Myocyte (in vitro differentiated cells): ENCODE results near the gene SEC14L2. TPM values are rescaled to one million over a fixed set of nuclear protein-coding genes. Genes with fewer than 3 reads are reported as not detected.
"Not testable (repeated sequence)": the region's sequence is repeated elsewhere in the genome, so short reads cannot be mapped to it uniquely, and the experiment has no call there.

Experiments used
- DNase-seq: peaks from one replicate; pipeline ENCODE4 v3.0.0-alpha.2; 2012; ENCODE audit warnings: low read depth
- total RNA-seq: library from RNA; depleted of rRNA; stranded (reverse); fragments of >200 nt; gene quantifications from 2 replicates; pipeline ENCODE4 v1.2.3, GENCODE V29; 2014

SEC14L2 gene
- total RNA-seq, 1 donor from 2014 or later: 3.4 TPM

GRCh38 chr22:30375312-30375849, 21.4 kb upstream of the SEC14L2 start:
- no peak for DNase-seq

DNA sequence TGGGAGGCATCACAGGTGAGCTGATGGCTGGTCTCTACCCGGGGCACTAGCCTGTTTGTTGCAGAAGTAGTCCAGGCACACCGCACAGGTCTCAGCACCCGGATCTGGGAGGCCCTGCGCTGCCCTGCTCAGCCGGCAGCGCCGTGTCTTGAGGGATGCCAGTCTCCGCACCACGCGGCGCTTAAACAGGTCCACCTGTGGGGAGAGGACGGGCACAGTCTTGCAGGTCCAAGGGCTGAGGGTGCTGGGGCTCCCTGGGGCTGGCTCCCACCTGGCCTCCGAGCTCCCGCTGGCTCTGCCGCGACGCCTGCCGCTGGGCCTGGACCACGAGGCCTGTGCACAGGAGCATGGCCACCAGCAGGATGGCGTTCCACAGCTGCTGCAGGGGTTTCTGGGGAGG, 16.8 kb upstream of the SEC14L2 start:
- no peak for DNase-seq

- DNase-seq: no peak
These were observed 15.6 kb upstream of the SEC14L2 start for GRCh38 chr22:30381264-30381663.

GRCh38 chr22:30382340-30382739, 14.5 kb upstream of the SEC14L2 start:
- DNase-seq: no peak

- no peak for DNase-seq
These were observed 13.8 kb upstream of the SEC14L2 start for GRCh38 chr22:30383061-30383460.

DNA sequence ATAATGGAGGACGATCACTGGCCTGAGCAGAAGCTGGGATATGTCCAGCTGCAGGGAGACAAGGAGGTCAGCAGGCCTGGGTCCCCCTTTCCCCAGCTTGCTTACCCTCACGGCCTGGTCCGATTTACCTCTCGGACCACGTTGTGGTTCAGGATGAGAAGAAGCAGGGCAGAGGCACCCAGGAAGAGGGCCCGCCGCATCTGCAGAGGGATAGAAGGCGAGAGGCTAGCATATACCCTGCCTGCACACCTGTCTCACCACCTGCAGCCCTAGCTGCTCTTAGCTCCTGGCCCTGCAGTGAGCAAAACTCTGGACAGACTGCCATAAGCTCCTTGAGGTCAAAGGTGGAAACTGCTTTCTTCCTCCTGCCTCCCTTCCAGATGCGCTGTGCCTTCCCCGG, 10.9 kb upstream of the SEC14L2 start:
- no peak for DNase-seq

- DNase-seq: no peak
These were observed 10.2 kb upstream of the SEC14L2 start for GRCh38 chr22:30386608-30386959.

GRCh38 chr22:30386960-30387827, 9.6 kb upstream of the SEC14L2 start, which contains the start of gene RNF215:
RNF215 (minus strand) TSS chr22:30387411; CDS start chr22:30387313, 98 bp downstream.
- DNase-seq: peak; percentile 78

- DNase-seq: peak; percentile 75
These were observed 5.7 kb upstream of the SEC14L2 start for GRCh38 chr22:30390974-30391691.

DNA sequence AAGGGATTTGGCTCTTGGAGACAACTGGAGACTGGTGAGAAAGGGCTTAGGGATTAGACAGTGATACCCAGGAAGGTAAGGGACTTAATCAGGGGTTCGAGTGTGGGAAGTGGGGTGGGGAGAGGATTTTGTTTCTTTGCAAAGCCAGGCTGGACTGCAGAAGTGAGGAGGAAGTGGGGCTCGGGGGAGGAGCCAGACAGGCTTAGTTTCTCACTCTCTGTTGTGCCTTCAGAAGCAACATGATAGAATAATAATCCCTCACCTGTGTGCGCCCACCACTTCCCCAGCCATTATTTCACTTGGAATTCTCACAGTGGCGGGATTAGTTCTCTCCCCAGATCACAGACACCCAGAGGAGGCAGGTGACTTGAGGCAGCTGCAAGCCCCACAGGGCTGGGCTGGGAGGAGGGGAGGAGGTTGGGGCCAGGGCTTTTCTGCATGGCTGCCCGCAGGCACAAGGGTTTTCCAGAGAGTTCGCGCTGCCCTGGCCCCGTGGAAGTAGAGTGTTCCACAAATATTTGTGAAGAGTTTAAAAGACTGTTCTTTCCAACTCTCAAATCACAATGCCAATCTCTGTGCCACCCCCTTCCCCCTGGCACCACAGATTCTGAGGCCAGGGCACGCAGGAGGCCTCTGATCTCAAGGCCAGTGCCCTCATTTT, 4.0 kb upstream of the SEC14L2 start:
- DNase-seq: peak; percentile 40

DNA sequence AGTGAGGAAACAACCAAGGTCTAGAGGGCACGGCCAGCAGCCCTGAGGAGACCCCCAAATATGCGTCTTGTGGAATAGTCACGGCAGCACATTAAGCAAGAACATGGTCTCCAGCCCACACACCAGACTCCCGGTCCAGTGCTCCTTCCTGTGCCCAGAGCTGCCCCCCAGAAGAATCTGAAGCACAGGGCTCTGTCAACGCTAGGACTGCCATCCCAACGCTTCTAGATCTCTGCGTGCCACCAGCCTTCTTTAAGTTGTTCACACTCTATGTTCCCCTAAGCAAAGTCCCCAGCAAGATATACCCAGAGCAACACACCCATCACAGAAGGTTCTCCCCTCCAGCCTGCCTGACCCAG, 3.5 kb upstream of the SEC14L2 start:
- no peak for DNase-seq

DNA sequence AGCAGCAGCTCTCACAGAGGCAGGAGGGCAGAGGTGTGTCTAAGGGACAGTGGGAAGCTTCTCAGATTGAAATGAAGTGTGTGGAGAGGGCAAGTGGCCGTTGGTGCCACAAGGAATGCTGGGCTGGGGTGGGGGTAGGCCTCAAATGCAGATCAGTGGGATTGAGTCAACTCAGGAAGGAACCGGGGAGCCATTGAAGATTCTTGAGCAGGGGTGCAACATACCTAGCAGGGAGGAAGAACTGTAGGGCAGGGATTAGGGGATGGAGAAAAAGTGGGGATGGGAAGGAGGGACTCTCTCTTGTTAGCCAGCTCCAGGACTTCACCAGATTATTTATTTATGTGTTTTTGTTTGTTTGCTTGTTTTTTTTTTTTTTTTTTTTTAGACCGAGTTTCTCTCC, 2.9 kb upstream of the SEC14L2 start:
- no peak for DNase-seq

DNA sequence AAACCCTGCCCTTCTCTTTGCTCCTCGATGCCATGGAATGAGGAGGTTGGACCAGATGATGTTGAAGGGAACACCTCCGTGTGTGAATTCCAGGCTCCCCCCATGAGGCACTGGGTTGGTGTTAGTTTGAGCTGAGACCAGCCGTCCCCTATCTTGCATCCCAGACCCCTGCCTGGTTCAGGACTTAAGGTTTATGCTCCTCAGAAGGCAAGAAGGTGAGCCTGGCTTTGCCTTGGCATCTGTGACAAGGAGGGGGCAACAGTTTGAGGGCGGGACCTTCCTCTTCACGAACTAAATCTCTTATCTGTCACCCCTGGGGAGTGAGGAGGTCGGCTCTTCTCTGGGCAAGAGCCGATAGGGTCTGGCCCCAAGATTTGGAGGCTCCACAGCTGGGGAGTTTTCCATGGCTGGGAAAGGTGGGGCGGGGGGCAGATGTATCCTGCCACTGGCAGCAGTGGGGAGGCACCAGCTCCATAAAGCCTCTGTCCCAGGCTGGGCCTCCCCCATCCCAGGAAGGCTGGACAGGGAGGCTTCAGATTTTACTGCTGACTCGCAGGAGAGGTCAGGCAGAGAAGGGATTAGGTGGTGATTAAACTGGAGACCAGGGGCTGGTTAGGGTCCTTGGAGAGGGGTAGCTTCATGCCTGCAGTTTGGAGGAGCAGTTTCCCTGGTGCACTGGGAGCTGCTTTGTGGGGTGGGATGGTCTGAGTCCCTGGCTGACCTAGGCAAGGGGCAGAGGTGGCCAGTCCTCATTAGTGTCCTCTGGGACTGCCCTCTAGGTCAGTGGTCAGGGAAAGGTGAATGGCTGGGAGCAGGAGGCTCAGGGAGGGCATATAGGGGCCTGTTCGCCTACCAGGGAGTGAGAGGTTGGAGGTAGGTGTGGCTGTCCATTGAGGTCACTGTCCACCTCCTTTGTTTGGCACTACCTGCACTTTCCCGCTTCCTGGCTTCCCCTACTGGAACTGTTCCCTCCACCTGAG, 1.1 kb downstream of the SEC14L2 start:
- no peak for DNase-seq

DNA sequence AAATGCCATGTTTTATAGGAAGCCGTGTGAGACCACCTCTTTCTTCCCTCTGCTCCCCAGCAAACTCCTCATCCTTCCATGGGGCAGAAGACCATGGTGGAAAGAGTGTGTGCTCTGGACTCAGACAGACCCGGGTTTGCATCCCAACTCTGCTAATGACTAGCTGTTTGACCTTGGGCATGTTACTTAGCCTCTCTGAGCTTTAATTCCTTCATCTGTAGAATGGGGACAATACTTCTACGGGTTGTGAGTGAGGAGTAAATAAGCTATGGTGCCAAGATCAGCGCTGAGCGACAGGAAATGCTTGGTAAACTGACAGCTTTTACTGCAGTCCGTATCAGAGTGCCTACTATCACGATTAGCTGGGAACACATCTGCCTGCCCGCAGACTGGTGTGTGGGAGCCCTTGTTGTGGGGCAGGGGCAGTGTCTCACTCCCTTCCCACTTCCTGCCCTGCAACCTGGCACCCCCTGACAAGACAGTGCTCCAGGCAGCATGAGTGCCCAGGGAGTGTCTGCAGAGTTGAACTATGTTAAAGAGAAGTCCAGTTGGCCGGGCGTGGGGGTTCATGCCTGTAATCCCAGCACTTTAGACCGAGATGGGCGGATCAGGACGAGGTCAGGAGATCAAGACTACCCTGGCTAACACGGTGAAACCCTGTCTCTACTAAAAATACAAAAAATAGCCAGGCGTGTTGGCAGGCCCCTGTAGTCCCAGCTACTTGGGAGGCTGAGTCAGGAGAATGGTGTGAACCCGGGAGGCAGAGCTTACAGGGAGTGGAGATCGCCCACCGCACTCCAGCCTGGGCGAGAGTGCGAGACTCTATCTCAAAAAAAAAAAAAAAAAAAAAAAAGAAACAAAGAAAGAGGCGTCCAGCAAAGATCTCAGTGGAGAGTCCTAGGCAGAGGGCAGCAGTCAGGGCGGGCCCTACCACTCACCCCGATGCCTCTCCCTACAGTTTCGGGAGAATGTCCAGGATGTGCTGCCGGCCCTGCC, 2.2 kb downstream of the SEC14L2 start:
- peak; percentile 19 for DNase-seq

GRCh38 chr22:30399718-30400117, 2.9 kb downstream of the SEC14L2 start:
- DNase-seq: no peak

DNA sequence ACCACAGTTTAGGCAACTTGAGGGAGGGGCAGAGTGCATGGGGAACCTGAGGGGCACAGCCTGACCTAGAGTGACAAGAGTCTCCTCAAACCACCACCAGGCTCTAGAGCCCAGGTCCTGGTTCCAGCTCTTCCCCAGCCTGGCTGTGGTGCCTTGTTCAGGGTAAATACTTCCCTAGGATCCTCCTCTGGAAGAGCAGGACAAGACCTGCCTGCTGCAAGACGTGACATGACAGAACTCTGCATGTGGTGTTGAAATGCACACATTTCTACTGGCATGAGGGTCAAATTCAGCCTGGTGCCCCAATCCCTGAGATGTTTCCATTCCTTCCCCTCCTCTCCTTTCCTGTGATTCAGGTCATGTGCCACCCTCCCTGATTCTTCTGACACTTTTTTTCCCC, 3.3 kb downstream of the SEC14L2 start:
- DNase-seq: no peak

- not testable (repeated sequence) for DNase-seq
These were observed 4.2 kb downstream of the SEC14L2 start for GRCh38 chr22:30401024-30401423.

- no peak for DNase-seq
These were observed 5.4 kb downstream of the SEC14L2 start for GRCh38 chr22:30402028-30402765.

- not testable (repeated sequence) for DNase-seq
These were observed 5.9 kb downstream of the SEC14L2 start for GRCh38 chr22:30402766-30403104.
